Stimulated activated CD4-positive, alpha-beta T cell treated with anti-CD3 and anti-CD28 coated beads, TNF-alpha, amount 100 ng/mL, for 24 hours (primary cell): ENCODE results near the gene GLIPR1.
A peak's percentile ranks its signal among the peaks of the same experiment; 100 is the strongest.
"Not testable (repeated sequence)": the region's sequence is repeated elsewhere in the genome, so short reads cannot be mapped to it uniquely, and the experiment has no call there.

ENCODE experiments used
- DNase-seq, 3 experiments: peaks; one replicate each; pipeline ENCODE4 v3.0.0-alpha.2; 2020; ENCODE audit warnings: low read depth in 3 of 3

GLIPR1 gene

DNA sequence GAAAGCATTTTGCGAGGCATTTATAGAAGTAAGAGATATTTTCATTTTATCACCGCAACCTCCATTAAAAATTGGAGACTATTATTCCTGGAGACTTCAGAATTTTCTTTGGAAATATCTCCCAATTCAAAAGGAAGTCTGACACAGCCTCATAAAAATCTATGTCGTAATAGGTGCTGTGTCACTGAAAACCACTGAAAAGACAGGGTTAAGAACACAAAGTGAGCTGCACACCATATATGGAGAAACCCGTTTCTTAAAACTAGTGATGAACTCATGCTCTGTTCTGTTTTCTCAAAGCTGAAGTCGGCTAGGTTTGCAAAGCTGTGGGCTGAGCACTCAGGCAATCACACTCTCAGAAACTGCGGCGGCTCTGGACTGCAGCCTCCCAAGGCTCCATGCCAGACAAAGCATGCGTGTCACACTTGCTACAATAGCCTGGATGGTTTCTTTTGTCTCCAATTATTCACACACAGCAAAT is at the start of gene GLIPR1:
GLIPR1 (plus strand) TSS at position 287 of the 481 bp plus-strand sequence; CDS start at position 413, 126 bp downstream.
- peak; percentile 38 to 68 (median 61) for DNase-seq

DNA sequence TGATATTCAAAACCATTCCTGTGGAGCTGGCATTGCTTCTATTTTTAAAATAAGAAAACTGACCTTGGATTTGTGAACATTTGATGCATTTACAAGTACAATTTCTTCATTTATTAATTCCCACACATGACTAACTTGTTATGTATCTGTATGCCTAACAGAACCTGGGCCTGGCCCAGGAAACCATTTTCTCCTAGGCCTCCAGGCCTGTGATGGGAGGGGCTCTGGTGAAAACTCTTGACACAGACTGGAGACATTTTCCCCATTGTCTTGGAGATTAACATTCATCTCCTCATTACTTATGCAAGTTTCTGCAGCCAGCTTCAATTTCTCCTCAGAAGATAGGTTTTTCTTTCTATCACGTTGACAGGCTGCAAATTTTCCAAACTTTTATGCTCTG is 47.6 kb upstream of the GLIPR1 start:
- no peak for DNase-seq

DNA sequence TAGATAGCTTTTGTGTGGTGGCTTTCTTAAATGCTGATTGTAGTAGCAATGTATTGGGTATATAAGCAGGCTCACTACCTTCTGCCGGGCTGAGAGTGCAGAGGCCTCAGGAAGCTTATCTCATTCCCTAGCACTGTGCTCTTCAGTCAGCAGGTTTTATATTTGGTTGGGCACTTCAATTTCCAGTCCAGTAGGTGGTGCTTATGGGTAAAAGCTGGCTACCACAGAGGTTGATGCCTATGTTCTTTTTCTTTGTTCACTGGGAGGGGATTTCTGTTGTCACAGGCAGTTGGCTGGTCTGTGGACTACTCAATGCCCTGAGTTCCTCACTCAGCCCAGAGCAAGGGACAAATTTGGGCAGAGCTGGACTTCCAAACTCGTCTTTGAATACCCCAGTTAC is 43.0 kb upstream of the GLIPR1 start:
- no peak for DNase-seq

DNA sequence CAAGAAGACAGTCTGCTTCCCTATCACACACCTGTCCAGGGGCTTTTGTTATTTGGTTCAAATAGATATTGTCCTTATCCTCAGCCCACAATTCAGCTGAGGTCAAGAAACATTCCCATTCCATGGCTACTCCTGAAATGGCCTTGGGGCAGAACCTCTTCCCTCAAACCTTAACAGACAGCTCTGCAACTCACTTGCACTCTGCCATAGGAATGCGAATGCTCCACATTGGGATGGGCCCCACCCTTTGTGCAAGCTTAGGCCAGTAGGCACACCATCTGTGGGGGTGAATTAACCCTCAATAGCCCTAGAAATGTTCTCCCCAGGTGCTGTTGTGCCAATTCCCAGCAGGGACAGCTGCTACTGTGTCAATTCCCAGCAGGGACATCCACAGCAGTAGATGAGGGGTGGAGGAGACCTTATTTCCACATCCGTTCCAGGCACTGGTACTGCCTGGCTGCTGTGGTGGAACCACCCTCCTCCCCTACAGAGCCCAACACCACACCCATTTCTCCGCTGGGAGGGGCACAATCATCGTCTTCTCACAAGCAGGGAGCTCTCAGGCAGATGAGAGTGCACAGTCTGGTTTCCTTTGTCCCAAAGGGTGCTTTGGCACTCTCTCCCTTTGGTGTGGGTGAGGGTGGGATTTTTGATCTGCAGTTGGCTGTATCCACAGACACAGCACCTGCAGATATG is 42.3 kb upstream of the GLIPR1 start:
- DNase-seq = no peak

DNA sequence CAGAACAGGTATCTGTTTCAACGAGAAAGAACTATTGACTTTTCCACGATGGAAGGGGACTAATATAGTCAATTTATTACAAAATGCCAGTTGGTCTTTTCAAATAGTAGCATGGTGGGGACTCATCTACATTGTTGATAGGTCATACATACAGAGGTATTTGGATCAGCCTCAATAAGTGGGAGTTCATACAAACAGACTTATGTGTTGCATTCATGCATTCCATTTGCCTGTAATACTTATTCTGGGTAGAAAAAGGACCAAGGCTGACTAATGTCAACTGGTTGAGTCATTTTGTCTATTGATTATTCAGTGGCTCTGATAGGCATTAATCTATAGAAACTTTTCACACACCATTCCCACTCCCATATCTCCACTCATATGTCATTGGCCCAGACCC is 41.5 kb upstream of the GLIPR1 start:
- DNase-seq = no peak

DNA sequence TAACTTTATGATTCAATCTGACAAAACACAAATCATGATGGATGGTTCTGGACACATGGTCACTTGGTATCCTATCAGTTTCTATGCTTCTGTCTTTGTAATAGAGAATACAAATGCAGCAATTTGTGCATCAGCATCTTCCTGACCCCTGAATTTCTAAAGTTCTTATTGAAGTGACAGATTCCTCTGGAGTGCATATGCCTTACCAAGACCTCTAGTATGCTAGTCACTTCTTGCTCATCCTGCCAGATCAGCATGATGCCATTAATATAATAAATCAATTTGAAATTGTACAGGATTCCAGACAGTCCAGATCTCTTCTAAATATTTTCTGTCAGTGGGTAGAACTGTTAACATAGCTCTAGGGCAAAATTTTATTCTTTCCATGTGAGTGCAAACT is 40.6 kb upstream of the GLIPR1 start:
- no peak for DNase-seq

DNA sequence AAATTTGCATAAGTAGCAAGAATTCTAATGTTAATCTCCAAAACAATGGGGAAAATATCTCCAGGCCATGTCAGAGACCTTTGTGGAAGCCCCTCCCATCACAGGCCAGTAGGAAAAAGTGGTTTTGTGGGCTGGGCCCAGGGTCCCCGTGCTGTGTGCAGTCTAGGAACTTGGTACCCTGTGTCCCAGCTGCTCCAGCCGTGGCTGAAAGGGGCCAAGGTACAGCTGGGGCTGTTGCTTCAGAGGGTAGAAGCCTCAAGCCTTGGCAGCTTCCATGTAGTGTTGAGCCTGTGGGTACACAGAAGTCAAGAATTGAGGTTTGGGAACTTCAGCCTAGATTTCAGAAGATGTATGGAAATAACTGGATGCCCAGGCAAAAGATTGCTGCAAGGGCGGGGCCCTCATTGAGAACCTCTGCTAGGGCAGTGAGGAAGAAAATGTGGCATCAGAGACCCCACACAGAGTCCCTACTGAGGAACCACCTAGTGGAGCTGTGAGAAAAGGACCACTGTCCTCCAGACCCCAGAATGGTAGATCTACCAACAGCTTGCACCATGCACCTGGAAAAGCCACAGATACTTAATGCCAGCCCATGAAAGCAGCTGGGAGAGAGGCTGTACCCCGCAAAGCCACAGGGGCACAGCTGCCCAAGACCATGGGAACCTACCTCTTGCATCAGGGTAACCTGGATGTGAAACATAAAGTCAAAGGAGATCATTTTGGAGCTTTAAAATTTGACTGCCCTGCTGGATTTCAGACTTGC is 38.7 kb upstream of the GLIPR1 start:
- not testable (repeated sequence) for DNase-seq

DNA sequence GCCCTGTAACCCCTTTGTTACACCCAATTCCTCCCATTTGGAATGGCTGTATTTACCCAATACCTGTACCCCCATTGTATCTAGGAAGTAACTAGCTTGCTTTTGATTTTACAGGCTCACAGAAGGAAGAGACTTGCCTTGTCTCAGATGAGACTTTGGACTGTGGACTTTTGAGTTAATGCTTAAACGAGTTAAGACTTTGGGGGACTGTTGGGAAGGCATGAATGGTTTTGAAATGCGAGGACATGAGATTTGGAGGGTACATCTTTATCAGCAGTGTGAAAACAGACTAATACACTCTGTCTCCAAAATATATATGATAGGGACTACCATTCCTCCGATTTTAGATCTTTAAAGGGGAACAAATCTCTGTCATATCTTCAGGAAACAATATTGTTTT is 38.1 kb upstream of the GLIPR1 start:
- DNase-seq = not testable (repeated sequence)

DNA sequence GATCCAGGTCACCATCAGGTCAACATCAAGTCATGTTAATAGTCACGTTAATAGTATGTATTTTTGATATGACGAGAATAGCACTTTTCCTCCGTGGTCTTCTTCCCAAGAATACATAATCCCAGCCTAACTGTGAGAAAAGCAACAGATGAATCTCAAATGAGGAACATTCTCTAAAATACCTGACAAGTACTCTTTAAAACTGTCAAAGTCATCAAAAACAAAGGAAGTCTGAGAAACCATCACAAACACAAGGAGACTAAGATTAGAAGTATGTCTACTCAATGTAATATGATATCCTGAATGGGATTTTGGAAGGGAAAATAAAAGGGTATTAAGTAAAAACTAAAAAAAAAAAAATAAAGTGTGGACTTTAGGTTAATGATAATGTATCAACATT is 36.8 kb upstream of the GLIPR1 start:
- no peak for DNase-seq

DNA sequence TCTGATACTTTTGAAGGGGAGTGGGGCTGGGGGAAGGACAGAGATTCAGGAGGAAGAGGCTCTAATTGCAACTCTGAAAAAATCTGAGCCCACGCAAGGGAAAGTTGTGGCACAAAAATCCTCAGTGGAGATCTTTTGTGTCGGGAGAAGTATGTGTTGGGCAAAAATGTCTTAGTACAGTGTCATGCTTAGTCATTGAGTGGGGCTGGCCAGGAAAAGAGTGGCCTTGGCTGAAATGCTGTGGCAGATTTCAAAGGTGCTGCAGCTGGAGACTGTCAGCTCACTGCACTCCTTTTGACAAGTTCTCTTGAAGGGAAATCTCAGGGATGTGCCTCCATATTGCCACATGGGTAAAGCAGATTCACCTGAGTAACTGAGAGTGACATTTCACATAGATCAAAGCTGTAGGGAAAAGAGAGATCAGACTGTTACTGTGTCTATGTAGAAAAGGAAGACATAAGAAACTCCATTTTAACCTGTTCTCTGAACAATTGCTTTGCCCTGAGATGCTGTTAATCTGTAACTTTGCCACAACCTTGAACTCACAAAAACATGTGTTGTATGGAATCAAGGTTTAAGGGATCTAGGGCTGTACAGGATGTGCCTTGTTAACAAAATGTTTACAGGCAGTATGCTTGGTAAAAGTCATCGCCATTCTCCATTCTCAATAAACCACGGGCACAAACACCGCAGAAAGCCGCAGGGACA is 36.0 kb upstream of the GLIPR1 start:
- no peak for DNase-seq

DNA sequence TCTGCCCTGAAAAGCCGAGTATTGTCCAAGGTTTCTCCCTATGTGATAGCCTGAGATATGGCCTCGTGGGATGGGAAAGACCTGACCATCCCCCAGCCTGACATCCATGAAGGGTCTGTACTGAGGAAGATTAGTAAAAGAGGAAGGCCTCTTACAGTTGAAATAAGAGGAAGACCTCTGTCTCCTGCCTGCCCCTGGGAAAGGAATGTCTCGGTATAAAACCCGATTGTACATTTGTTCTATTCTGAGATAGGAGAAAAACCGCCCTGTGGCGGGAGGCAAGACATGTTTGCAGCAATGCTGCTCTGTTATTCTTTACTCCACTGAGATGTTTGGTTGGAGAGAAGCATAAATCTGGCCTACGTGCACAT is 35.4 kb upstream of the GLIPR1 start:
- DNase-seq = not testable (repeated sequence)

DNA sequence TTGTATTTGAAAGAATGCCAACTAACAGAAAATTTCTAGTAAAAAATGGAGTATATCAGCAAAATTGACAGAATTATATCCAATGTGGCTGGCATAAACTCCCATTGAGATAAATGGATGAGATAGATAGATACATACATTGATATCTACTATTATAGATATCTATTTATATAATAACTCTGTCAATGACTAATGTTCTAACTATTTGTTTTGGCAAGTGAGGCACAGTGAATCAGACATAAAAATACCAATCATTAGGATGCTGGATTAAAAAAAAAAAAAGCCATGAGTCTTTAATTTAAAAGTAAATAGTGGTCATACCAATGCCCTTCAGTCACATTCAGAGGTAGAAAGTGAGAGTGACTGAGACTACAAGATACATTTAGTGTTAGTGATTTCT is 33.7 kb upstream of the GLIPR1 start:
- DNase-seq = no peak

DNA sequence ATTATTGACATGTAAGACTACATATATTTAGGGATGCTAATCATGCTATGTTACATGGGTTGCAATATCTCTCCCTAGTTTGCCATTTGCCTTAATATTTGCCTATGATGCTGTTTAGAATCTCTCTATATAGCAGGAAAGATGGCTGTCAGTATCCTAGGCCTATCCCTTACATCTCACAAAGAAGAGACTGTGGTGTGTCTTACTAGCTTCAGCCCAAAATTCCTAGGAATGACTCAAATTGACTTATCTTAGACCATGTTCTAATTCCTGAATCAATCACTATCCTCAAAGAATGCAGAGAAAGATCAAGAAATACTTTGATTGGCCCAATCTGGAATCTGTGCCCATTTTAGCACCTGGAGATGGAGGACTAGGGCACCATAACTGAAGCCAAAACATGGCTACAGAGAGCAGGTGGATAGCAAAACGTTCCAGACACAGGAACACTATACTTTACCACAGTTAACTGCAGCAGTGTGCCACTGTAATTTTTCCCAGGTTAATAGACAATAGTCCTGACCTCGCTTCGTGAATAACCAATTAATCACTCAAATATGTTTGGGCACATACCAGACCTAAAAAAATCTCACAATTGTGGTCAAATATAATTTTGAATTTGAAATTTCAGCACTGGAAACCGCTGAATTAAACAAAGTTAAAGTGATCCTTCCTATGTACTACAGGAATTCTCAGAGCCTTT is 32.7 kb upstream of the GLIPR1 start:
- no peak for DNase-seq

DNA sequence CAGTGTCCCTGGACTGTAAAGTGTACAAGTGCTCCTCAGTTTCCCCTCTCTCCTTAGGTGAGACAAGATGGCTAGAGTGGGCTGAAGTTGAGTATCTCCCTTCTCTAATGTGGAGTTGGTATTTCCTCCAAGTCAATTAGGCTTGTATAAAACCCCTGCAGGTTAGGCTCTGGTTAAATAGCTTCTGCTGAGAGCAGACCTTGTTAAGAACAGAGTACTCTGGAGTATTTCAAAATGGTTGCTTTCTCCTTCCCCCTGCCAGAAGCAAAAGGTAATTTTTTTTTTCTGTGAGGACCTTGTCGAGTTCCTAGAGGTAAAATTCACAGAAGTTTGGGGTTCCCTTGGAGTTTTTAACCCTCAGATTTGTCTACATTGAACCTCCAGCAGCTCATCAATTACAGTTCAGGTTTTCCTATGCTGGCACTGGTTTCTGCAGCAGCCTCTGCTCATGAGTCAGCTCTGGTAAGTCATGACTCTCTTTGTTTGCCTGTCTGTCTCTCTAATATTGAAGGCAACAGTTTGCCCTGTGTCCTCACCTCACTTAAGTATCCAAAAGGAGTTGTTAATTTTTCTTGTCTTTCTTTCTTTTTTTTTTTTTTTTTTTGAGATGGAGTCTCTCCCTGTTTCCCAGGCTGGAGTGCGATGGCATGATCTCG is 27.8 kb upstream of the GLIPR1 start:
- DNase-seq = no peak

DNA sequence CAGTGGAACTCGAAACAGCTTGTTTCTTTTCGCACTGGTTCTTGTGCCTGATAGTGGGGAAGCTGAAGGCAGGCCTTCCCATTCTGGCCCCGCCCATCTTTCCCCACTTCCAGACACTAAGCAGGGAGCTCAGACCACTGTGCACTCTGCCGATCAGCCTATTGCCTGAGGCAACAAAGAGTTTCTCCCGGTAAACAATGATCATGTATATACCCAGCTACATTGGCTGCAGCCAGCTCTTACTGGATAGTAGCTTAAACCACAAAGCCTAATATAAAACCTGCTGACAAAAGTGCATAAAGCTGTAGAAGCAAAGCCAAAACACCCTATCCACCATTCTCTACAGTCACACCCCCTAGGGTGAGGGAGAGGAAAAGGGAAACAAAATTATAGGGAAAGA is 24.7 kb upstream of the GLIPR1 start:
- no peak for DNase-seq

DNA sequence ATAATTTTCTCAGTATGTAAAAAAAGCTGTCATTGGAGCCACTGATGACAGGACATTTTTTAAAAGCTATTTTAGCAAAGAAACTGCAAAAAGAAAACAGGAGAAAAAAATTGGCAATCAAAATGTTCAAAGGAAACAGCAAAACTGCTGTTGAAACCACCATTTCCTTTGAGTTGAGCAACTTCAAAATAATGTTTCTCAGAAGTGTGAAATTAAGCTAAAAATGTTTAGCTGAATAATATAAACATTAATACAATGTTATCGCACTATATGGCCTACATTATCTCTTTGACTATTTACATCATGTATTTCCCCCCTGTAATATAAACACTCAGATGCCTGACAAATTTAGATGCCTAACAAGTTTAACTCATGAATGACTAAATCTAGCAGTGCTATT is 23.4 kb upstream of the GLIPR1 start:
- DNase-seq = no peak

DNA sequence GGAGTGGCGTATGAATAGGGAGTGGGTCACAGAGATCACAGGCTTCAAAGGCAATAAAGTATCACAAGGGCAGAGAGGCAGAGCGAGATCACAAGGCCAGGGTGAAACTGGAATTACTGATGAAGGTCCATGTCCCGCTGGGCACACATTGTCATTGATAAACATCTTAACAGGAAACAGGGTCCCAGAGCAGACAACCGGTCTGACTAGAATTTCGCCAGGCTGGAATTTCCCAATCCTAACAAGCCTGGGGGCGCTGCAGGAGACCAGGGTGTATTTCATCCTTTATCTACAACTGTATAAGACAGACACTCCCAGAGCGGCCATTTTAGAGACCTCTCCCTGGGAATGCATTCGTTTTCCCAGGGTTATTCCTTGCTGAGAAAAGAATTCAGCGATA is 22.7 kb upstream of the GLIPR1 start:
- not testable (repeated sequence) for DNase-seq

DNA sequence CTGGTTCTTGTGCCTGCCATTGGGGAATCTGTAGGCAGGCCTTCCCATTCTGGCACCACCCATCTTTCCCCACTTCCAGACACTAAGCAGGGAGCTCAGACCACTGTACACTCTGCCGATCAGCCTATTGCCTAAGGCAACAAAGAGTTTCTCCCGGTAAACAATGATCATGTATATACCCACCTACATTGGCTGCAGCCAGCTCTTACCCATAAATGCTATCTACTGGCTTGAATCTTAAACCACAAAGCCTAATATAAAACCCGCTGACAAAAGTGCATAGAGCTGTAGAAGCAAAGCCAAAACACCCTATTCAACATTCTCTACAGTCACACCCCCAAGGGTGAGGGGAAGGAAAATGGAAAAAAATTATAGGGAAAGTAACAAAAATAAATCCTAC is 20.8 kb upstream of the GLIPR1 start:
- no peak for DNase-seq

DNA sequence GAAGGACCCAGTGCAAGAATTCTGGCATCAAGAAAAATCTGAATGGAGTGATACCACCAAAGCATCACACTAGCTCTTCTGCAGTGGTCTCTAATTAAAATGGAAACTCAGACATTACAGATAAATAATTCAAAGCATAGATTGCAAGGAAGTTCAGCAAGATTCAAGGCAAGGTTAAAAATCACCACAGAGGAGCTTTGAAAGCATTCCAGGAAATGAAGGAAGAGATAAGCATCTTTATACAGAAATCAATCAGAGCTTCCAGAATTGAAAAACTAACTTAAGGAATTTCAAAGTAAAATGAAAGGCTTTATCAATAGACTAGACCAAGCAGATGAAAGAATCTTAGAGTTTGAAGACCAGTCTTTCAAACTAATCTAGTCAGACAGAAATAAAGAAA is 20.4 kb upstream of the GLIPR1 start:
- no peak for DNase-seq

DNA sequence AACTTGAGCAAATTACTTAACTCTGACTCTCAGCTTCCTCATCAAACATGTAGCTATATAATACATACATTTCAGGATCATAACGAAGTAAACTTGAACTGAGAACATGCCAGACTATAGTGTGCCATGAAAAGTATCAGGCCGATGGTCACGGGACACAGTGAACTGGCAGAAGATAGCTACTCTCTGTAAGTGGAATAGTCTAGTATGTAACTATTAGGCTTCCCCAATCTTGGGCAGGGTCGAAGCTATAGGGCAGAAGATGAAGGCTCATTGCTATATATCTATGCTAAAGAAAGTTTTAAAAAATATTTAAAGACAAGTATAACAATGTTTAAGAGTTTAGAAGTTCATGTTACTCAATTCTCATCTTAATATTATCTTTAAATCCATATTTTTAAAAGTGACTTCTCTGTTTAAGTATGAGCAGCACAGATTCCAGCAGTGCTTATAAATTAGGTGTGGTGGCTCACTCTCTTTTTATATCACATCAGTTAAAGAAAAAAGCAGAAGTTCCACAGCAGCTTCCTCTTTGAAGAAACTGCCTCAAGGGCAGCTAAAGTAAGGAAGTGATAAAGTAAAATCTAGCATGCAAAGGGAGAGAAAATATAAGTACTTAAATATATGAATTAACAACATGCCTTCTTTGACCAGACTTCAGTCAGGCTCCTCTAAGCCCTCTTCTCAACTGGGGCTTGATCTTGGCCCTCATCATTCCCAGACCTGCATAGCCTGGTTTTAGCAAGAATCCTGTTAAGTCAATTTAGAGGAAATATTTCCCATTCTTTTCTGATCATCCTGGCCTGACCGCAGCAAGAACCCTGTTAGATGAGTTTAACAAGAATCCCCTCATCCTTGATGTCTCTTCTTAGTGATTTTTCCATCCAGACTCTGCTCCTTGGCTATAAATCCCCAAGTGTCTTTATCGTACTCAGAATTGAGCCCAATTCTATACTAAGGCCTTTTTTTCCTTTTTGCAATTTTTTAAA is 8.4 kb upstream of the GLIPR1 start:
- DNase-seq = no peak
